ENCODE data around the gene HIP1R.
A peak's percentile ranks its signal among the peaks of the same experiment; 100 is the strongest.

Gene HIP1R

DNA sequence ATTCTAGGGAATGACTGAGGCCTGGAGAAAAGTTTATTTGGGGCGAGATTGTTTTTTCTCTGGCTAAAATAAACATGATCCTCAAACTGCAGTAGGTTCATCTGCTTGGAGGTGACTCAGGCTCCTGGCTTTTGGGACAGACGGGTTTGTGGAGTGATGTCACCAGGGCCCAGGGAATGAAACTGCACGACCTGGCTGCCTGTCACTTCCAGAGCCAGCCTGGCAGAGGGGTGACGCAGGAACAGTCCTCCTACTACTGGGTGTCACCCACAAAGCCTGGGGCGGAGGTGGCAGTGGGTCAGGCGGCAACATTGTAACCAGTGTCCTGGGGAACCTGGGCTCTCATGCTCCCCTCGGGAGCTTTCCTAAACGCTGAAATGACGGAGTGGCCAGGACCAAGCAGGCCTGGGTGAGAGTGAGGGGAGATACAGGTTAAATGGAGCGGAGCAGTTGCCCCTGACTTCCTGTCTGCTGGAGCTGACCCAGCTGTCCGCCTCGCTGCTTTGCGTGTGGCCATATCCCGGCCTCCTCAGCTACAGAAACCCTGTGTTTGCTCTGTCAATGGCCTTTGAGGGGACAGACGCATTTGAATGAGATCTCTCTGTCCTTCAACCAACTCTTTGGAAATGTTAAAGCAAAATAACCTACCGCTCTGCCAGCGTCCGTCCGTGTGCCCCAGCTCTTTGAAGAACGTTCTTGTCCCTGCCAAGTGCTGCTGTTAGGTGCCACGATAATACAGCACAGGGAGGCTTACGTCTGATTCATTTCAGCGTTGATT is 6.5 kb downstream of the HIP1R start:
- Histone ChIP-seq H3K27ac (peak overlapping the region; percentile 27), H3K4me3 (ENCODE audit: low read depth, low read length) (no peak overlapping the region), H3K4me2 (ENCODE audit: low read length) (no peak overlapping the region), H3K36me3 (ENCODE audit: control insufficient read depth, insufficient read depth, low read length) (no peaks in the 10 kb centered on the region), H3K79me2 (peaks cover 51% of the 10 kb centered on the region), H3K9ac (no peak overlapping the region), H3K9me3 (ENCODE audit: control insufficient read depth, low read length) (no peaks in the 10 kb centered on the region), H3K27me3 (ENCODE audit: control insufficient read depth, insufficient read depth, low read length) (no peaks in the 10 kb centered on the region), H2AFZ (no peak overlapping the region), H3K4me1 (peaks cover 12% of the 10 kb centered on the region)
- TF ChIP-seq, protein P1, sequence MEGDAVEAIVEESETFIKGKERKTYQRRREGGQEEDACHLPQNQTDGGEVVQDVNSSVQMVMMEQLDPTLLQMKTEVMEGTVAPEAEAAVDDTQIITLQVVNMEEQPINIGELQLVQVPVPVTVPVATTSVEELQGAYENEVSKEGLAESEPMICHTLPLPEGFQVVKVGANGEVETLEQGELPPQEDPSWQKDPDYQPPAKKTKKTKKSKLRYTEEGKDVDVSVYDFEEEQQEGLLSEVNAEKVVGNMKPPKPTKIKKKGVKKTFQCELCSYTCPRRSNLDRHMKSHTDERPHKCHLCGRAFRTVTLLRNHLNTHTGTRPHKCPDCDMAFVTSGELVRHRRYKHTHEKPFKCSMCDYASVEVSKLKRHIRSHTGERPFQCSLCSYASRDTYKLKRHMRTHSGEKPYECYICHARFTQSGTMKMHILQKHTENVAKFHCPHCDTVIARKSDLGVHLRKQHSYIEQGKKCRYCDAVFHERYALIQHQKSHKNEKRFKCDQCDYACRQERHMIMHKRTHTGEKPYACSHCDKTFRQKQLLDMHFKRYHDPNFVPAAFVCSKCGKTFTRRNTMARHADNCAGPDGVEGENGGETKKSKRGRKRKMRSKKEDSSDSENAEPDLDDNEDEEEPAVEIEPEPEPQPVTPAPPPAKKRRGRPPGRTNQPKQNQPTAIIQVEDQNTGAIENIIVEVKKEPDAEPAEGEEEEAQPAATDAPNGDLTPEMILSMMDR (IDR thresholded peaks at IDR 0.05): no peak

GRCh38 chr12:122842505-122843405 is 7.5 kb downstream of the HIP1R start:
- peaks cover 47% of the 10 kb centered on the region for H3K79me2 ChIP-seq
- H3K27ac ChIP-seq: peak overlapping the region; percentile 27
- H3K4me2 ChIP-seq (ENCODE audit: low read length): no peak overlapping the region
- H2AFZ ChIP-seq: peak overlapping the region; percentile 31
- no peak overlapping the region for H3K9ac ChIP-seq
- TF ChIP-seq, protein P1 (IDR thresholded peaks at IDR 0.05): no peak
- H3K9me3 ChIP-seq (ENCODE audit: control insufficient read depth, low read length): no peaks in the 10 kb centered on the region
- no peak overlapping the region for H3K4me3 ChIP-seq (ENCODE audit: low read depth, low read length)
- no peaks in the 10 kb centered on the region for H3K36me3 ChIP-seq (ENCODE audit: control insufficient read depth, insufficient read depth, low read length)
- no peaks in the 10 kb centered on the region for H3K27me3 ChIP-seq (ENCODE audit: control insufficient read depth, insufficient read depth, low read length)
- H3K4me1 ChIP-seq: peaks cover 12% of the 10 kb centered on the region

DNA sequence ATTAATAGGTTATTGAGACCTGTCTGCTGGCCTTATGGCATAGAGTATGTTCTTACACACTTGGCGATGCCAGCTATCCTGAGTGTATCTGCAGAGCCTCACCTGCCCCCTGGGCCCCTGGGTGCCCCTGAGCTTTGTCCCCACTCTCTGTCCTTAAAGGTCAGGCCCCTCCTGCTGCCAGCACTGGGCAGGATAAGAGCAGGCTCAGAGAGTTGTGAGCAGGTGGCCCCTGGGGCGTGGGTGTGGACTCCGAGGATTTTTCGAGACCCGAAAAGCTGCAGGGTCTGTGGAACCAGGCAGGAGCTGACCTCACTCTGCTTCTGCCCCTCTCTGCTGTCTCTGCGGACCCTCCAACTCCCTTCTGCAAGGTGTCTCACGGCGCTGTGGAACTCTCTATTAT is 8.2 kb downstream of the HIP1R start:
- H3K79me2 ChIP-seq: peaks cover 45% of the 10 kb centered on the region
- H2AFZ ChIP-seq: no peak overlapping the region
- no peaks in the 10 kb centered on the region for H3K9me3 ChIP-seq (ENCODE audit: control insufficient read depth, low read length)
- no peak overlapping the region for H3K4me3 ChIP-seq (ENCODE audit: low read depth, low read length)
- TF ChIP-seq, protein P1 (IDR thresholded peaks at IDR 0.05): no peak
- H3K36me3 ChIP-seq (ENCODE audit: control insufficient read depth, insufficient read depth, low read length): no peaks in the 10 kb centered on the region
- no peak overlapping the region for H3K27ac ChIP-seq
- no peaks in the 10 kb centered on the region for H3K27me3 ChIP-seq (ENCODE audit: control insufficient read depth, insufficient read depth, low read length)
- no peak overlapping the region for H3K4me2 ChIP-seq (ENCODE audit: low read length)
- H3K9ac ChIP-seq: no peak overlapping the region
- H3K4me1 ChIP-seq: peaks cover 12% of the 10 kb centered on the region

DNA sequence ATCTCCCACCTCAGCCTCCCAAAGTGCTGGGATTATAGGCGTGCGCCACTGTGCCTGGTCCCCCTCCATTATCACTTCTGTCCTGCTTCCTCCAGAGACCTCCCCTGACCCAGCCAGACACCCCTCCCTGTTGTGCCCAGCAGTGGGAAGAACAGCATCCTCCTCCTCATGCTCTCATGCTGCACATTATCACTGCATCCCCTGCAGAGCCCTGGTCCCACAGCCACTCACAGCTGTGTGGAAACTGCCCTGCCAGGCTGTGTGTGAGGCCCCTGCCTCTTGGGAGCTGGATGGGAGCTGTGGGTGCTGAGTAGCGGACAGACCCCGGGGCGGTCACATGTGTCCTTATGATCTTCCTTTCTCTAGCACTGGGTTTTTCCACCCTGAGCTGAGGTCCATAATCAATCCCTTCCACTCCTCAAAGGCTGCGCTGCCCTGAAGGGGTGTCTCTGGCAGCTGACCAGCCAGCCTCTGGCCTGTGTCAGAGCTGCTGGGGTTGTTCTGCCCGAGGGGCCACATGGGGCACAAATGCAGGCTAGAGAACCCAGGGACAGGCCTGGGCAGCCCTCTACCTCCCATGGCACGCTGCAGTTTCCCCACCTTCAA is 9.2 kb downstream of the HIP1R start:
- Histone ChIP-seq H3K4me1 (peaks cover 12% of the 10 kb centered on the region), H3K9me3 (ENCODE audit: control insufficient read depth, low read length) (no peaks in the 10 kb centered on the region), H3K36me3 (ENCODE audit: control insufficient read depth, insufficient read depth, low read length) (no peaks in the 10 kb centered on the region), H3K27ac (no peak overlapping the region), H3K4me2 (ENCODE audit: low read length) (no peak overlapping the region), H3K79me2 (peaks cover 44% of the 10 kb centered on the region), H3K9ac (no peak overlapping the region), H3K4me3 (ENCODE audit: low read depth, low read length) (no peak overlapping the region), H2AFZ (no peak overlapping the region), H3K27me3 (ENCODE audit: control insufficient read depth, insufficient read depth, low read length) (no peaks in the 10 kb centered on the region)
- TF ChIP-seq, protein P1 (IDR thresholded peaks at IDR 0.05): no peak

All from parathyroid adenoma (tissue), 2 donors.